HepG2 (cell line): ENCODE data around the gene PPP6R2. TPM values are rescaled to one million over a fixed set of nuclear protein-coding genes. Genes with fewer than 3 reads are reported as not detected.

Experiments
- ELF1 ChIP-seq: sonication (generic); formaldehyde crosslinking; IDR thresholded peaks from 2 replicates; pipeline ENCODE4 v1.4.0; 2020; ENCODE audit warnings: missing genetic modification reagents
- TBX3 ChIP-seq: fragments of 450-650 bp; IDR thresholded peaks from 2 replicates; pipeline ENCODE4 v1.6.1; 2017; ENCODE audit warnings: antibody characterized with exemption, mild to moderate bottlenecking, inconsistent platforms, borderline replicate concordance
- ZBTB7B ChIP-seq: sonication (generic); formaldehyde crosslinking; IDR thresholded peaks from 2 replicates; pipeline ENCODE4 v1.4.0; 2020; ENCODE audit warnings: missing genetic modification reagents
- ZFP41 ChIP-seq: sonication (generic); formaldehyde crosslinking; IDR thresholded peaks from 2 replicates; pipeline ENCODE4 v1.4.0; 2020; ENCODE audit warnings: mild to moderate bottlenecking, missing genetic modification reagents, borderline replicate concordance
- ZMAT3 ChIP-seq: sonication (generic); formaldehyde crosslinking; conservative IDR thresholded peaks from 2 replicates; pipeline ENCODE4 v1.7.0; 2021; ENCODE audit warnings: missing genetic modification reagents
- ZNF101 ChIP-seq: sonication (generic); formaldehyde crosslinking; IDR thresholded peaks from 2 replicates; pipeline ENCODE4 v1.4.0; 2020; ENCODE audit warnings: mild to moderate bottlenecking, low read depth, missing genetic modification reagents, borderline replicate concordance
- ZNF747 ChIP-seq: sonication (generic); formaldehyde crosslinking; IDR thresholded peaks from 2 replicates; pipeline ENCODE4 v1.8.1; 2023; ENCODE audit warnings: missing genetic modification reagents, mild to moderate bottlenecking, borderline replicate concordance
- ZNF75D ChIP-seq: sonication (generic); formaldehyde crosslinking; IDR thresholded peaks from 2 replicates; pipeline ENCODE4 v1.8.1; 2023; ENCODE audit warnings: missing genetic modification reagents, mild to moderate bottlenecking, borderline replicate concordance
- ZNF766 ChIP-seq: sonication (generic); formaldehyde crosslinking; IDR thresholded peaks from 2 replicates; pipeline ENCODE4 v1.5.0; 2020; ENCODE audit warnings: missing genetic modification reagents, borderline replicate concordance
- polyA plus RNA-seq, 8 experiments: library from polyadenylated mRNA; depleted of rRNA in 3 of 8; stranded (reverse) in 7 of 8; unstranded in 1 of 8; fragments of >200 nt; fragmentation: Illumina TruSeq in 4 of 8; extraction: Trizol in 4 of 8; gene quantifications; 2 replicates each; pipeline versions ENCODE4 v1.2.1 to v1.2.3, GENCODE V29; 2011 to 2016; ENCODE audit warnings: low read depth in 4 of 8, missing spikeins in 1 of 8, mixed read lengths in 1 of 8; ENCODE audit not compliant: insufficient read depth in 1 of 8
- total RNA-seq, 5 experiments: library from RNA; depleted of rRNA; stranded (reverse); fragments of >200 nt; fragmentation: Illumina TruSeq; extraction: Trizol; gene quantifications; 2 replicates each; pipeline ENCODE4 v1.2.3, GENCODE V29; 2016; ENCODE audit warnings: low read depth in 1 of 5
- TF ChIP-seq, protein P1 (sequence below): sonication (generic); formaldehyde crosslinking; IDR thresholded peaks from 2 replicates; pipeline ENCODE4 v1.4.0; 2020; ENCODE audit warnings: missing genetic modification reagents, borderline replicate concordance
- TF ChIP-seq, protein P2 (sequence below): sonication (generic); formaldehyde crosslinking; IDR thresholded peaks from 2 replicates; pipeline ENCODE4 v1.4.0; 2020; ENCODE audit warnings: missing genetic modification reagents
- TF ChIP-seq, protein P3 (sequence below): sonication (generic); formaldehyde crosslinking; IDR thresholded peaks from 2 replicates; pipeline ENCODE4 v1.5.0; 2020; ENCODE audit warnings: missing genetic modification reagents
- TF ChIP-seq, protein P4 (sequence below): sonication (generic); formaldehyde crosslinking; IDR thresholded peaks from 2 replicates; pipeline ENCODE4 v1.4.0; 2020; ENCODE audit warnings: low read depth, mild to moderate bottlenecking, missing genetic modification reagents
- TF ChIP-seq, protein P5 (sequence below): sonication (generic); formaldehyde crosslinking; IDR thresholded peaks from 2 replicates; pipeline ENCODE4 v1.4.0; 2020; ENCODE audit warnings: missing genetic modification reagents
- TF ChIP-seq, protein P6 (sequence below): fragments of 450-650 bp; IDR thresholded peaks from 2 replicates; pipeline ENCODE4 v1.6.1; 2017
- TF ChIP-seq, protein P7 (sequence below): sonication (generic); formaldehyde crosslinking; IDR thresholded peaks from 2 replicates; pipeline ENCODE4 v1.4.0; 2020; ENCODE audit warnings: missing genetic modification reagents
- TF ChIP-seq, protein P8 (sequence below): sonication (generic); formaldehyde crosslinking; IDR thresholded peaks from 2 replicates; pipeline ENCODE4 v1.5.0; 2020; ENCODE audit warnings: mild to moderate bottlenecking, missing genetic modification reagents

The PPP6R2 gene
- total and polyA plus RNA-seq, 2 of the 13 experiments (the other 11 are each of a cell fraction or from before 2014, with no cell fraction given), result 55.0 to 102 TPM

DNA sequence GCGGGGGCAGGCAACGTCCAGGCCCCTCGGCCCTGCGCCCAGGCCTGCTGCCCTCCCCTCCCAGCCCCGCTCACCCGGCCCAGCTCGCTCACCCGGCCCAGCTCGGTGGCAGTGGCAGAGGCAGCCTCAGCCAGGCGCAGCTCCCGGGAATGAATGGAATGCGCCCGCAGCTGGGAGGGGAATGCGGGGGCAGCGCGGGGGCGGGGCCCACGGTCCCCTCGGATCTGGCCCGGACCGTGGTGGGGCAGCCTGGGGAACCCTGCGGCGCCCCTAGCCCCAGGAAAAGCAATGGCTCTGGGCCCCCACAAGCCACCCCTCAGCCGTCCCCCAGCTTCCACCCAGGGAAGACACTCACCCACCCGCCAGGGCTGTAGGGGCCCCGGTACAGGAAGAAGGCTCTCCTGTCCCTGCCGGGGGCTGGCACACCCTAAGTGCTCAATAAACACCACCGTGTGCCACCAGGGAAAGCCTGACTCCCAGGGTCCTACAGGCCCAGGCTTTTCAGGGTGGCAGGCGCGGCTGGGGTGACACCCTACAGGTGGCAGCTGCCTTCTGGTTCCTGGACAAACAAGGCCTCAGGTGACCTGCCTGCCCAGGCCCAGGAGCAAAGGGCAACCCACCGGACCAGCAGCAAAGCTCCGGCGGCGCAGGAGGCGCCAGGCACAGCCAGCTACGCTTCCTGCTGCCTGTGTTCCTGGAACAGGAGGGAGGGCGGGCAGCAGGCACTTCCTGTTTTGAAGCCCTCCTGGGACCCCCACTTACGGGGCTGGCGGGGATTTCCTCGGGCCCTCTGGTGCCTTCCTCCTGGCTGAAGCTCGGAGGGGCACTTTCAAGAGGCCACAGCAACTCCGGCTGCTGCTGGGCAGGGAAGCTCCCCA is 49.4 kb upstream of the PPP6R2 start (continued):
- TF ChIP-seq, protein P1, sequence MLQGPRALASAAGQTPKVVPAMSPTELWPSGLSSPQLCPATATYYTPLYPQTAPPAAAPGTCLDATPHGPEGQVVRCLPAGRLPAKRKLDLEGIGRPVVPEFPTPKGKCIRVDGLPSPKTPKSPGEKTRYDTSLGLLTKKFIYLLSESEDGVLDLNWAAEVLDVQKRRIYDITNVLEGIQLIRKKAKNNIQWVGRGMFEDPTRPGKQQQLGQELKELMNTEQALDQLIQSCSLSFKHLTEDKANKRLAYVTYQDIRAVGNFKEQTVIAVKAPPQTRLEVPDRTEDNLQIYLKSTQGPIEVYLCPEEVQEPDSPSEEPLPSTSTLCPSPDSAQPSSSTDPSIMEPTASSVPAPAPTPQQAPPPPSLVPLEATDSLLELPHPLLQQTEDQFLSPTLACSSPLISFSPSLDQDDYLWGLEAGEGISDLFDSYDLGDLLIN, result no peak
- TF ChIP-seq ELF1, result peak; percentile 93
- TF ChIP-seq, protein P2, sequence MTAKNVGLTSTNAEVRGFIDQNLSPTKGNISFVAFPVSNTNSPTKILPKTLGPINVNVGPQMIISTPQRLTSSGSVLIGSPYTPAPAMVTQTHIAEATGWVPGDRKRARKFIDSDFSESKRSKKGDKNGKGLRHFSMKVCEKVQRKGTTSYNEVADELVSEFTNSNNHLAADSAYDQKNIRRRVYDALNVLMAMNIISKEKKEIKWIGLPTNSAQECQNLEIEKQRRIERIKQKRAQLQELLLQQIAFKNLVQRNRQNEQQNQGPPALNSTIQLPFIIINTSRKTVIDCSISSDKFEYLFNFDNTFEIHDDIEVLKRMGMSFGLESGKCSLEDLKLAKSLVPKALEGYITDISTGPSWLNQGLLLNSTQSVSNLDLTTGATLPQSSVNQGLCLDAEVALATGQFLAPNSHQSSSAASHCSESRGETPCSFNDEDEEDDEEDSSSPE (CRISPR knock-in tag), result no peak
- peak; percentile 35; the same call in 1 of the 2 replicates for TF ChIP-seq ZNF766 (CRISPR knock-in tag)
- TF ChIP-seq, protein P3, sequence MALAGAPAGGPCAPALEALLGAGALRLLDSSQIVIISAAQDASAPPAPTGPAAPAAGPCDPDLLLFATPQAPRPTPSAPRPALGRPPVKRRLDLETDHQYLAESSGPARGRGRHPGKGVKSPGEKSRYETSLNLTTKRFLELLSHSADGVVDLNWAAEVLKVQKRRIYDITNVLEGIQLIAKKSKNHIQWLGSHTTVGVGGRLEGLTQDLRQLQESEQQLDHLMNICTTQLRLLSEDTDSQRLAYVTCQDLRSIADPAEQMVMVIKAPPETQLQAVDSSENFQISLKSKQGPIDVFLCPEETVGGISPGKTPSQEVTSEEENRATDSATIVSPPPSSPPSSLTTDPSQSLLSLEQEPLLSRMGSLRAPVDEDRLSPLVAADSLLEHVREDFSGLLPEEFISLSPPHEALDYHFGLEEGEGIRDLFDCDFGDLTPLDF, result peak; percentile 71; the same call in 1 of the 2 replicates
- TF ChIP-seq, protein P4, sequence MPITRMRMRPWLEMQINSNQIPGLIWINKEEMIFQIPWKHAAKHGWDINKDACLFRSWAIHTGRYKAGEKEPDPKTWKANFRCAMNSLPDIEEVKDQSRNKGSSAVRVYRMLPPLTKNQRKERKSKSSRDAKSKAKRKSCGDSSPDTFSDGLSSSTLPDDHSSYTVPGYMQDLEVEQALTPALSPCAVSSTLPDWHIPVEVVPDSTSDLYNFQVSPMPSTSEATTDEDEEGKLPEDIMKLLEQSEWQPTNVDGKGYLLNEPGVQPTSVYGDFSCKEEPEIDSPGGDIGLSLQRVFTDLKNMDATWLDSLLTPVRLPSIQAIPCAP (CRISPR knock-in tag), result no peak
- TF ChIP-seq, protein P5, sequence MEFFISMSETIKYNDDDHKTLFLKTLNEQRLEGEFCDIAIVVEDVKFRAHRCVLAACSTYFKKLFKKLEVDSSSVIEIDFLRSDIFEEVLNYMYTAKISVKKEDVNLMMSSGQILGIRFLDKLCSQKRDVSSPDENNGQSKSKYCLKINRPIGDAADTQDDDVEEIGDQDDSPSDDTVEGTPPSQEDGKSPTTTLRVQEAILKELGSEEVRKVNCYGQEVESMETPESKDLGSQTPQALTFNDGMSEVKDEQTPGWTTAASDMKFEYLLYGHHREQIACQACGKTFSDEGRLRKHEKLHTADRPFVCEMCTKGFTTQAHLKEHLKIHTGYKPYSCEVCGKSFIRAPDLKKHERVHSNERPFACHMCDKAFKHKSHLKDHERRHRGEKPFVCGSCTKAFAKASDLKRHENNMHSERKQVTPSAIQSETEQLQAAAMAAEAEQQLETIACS, result 0 out of 2 replicates have a peak, but pooled peaks have one; percentile 34
- TF ChIP-seq, protein P6, sequence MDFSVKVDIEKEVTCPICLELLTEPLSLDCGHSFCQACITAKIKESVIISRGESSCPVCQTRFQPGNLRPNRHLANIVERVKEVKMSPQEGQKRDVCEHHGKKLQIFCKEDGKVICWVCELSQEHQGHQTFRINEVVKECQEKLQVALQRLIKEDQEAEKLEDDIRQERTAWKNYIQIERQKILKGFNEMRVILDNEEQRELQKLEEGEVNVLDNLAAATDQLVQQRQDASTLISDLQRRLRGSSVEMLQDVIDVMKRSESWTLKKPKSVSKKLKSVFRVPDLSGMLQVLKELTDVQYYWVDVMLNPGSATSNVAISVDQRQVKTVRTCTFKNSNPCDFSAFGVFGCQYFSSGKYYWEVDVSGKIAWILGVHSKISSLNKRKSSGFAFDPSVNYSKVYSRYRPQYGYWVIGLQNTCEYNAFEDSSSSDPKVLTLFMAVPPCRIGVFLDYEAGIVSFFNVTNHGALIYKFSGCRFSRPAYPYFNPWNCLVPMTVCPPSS, result no peak
- TF ChIP-seq TBX3, result peak; percentile 69; the same call in 1 of the 2 replicates
- TF ChIP-seq ZNF75D (CRISPR knock-in tag), result peak; percentile 37; the same call in 1 of the 2 replicates
- peak; percentile 41; the same call in 1 of the 2 replicates for TF ChIP-seq ZFP41 (CRISPR knock-in tag)
- TF ChIP-seq ZMAT3 (CRISPR knock-in tag), result peak; percentile 54; the same call in 1 of the 2 replicates
- TF ChIP-seq ZNF747 (CRISPR knock-in tag), result 0 out of 2 replicates have a peak, but pooled peaks have one; percentile 68
- TF ChIP-seq ZBTB7B (CRISPR knock-in tag), result peak; percentile 97
- TF ChIP-seq, protein P7, sequence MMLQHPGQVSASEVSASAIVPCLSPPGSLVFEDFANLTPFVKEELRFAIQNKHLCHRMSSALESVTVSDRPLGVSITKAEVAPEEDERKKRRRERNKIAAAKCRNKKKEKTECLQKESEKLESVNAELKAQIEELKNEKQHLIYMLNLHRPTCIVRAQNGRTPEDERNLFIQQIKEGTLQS (CRISPR knock-in tag), result no peak
- TF ChIP-seq, protein P8, sequence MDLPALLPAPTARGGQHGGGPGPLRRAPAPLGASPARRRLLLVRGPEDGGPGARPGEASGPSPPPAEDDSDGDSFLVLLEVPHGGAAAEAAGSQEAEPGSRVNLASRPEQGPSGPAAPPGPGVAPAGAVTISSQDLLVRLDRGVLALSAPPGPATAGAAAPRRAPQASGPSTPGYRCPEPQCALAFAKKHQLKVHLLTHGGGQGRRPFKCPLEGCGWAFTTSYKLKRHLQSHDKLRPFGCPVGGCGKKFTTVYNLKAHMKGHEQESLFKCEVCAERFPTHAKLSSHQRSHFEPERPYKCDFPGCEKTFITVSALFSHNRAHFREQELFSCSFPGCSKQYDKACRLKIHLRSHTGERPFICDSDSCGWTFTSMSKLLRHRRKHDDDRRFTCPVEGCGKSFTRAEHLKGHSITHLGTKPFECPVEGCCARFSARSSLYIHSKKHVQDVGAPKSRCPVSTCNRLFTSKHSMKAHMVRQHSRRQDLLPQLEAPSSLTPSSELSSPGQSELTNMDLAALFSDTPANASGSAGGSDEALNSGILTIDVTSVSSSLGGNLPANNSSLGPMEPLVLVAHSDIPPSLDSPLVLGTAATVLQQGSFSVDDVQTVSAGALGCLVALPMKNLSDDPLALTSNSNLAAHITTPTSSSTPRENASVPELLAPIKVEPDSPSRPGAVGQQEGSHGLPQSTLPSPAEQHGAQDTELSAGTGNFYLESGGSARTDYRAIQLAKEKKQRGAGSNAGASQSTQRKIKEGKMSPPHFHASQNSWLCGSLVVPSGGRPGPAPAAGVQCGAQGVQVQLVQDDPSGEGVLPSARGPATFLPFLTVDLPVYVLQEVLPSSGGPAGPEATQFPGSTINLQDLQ, result peak; percentile 62; the same call in 1 of the 2 replicates
- TF ChIP-seq ZNF101, result no peak
